ENCODE data around the gene CMPK2. TPM values are rescaled to one million over a fixed set of nuclear protein-coding genes. Genes with fewer than 3 reads are reported as not detected.

CMPK2 gene
- total RNA-seq, 2 donors from 2014 or later: 2.1 to 3.8 TPM

DNA sequence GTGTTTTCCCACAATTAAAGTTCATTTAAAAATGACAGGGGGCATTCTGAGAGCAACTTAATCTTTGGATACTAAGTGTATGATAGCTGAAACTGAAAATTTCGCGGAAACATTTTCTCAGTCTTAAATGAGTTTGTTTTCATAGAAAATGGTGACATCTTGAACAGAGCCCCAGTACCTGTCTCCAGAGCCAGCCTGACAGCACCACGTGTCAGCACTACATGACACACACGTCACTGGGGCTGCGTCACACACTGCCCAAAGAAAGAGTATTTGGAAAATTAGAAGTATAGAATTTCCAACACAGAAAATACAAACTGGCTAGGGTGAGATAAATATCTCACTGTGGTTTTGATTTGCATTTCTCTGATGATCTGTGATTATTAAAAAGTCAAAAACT, 50.8 kb downstream of the CMPK2 start:
- Mint-ChIP-seq H3K9me3 (no peaks in the 10 kb centered on the region), H3K4me3 (no peak overlapping the region), H3K4me1 (no peaks in the 10 kb centered on the region), H3K36me3 (ENCODE audit: low read depth) (no peaks in the 10 kb centered on the region), H3K27ac (no peak overlapping the region), H3K27me3 (ENCODE audit: insufficient read depth) (peaks cover 10% of the 10 kb centered on the region)
- TF ChIP-seq, protein P1, sequence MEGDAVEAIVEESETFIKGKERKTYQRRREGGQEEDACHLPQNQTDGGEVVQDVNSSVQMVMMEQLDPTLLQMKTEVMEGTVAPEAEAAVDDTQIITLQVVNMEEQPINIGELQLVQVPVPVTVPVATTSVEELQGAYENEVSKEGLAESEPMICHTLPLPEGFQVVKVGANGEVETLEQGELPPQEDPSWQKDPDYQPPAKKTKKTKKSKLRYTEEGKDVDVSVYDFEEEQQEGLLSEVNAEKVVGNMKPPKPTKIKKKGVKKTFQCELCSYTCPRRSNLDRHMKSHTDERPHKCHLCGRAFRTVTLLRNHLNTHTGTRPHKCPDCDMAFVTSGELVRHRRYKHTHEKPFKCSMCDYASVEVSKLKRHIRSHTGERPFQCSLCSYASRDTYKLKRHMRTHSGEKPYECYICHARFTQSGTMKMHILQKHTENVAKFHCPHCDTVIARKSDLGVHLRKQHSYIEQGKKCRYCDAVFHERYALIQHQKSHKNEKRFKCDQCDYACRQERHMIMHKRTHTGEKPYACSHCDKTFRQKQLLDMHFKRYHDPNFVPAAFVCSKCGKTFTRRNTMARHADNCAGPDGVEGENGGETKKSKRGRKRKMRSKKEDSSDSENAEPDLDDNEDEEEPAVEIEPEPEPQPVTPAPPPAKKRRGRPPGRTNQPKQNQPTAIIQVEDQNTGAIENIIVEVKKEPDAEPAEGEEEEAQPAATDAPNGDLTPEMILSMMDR (conservative IDR thresholded peaks at IDR 0.05): no peak
- Histone ChIP-seq H3K36me3 (ENCODE audit: control insufficient read depth, insufficient read depth, low read length) (no peaks in the 10 kb centered on the region), H3K9ac (ENCODE audit: extremely low read depth, low read length, poor library complexity, severe bottlenecking) (no peak overlapping the region), H3K4me3 (ENCODE audit: low read length) (no peak overlapping the region), H3K27me3 (ENCODE audit: control insufficient read depth, insufficient read depth, low read length, poor library complexity, severe bottlenecking) (no peaks in the 10 kb centered on the region), H3K27ac (ENCODE audit: low read depth, low read length) (no peak overlapping the region), H3K9me3 (ENCODE audit: control insufficient read depth, low read length) (no peaks in the 10 kb centered on the region), H3K4me1 (ENCODE audit: control insufficient read depth, insufficient read depth, low read length) (no peaks in the 10 kb centered on the region)
- WGBS, 2 experiments (ENCODE audit: insufficient coverage in 1 of 2, insufficient read length in 1 of 2): 85 to 97% methylated on average over 3 to 5 of the region's 5 CpGs
- DNase-seq: no peak

GRCh38 chr2:6814312-6814711, 51.4 kb downstream of the CMPK2 start:
- peaks cover 11% of the 10 kb centered on the region for H3K27me3 Mint-ChIP-seq (ENCODE audit: insufficient read depth)
- no peak overlapping the region for H3K27ac Mint-ChIP-seq
- H3K36me3 Mint-ChIP-seq (ENCODE audit: low read depth): no peaks in the 10 kb centered on the region

GRCh38 chr2:6813573-6813972, 52.1 kb downstream of the CMPK2 start:
- Histone ChIP-seq H3K9ac (ENCODE audit: extremely low read depth, low read length, poor library complexity, severe bottlenecking) (no peak overlapping the region), H3K36me3 (ENCODE audit: control insufficient read depth, insufficient read depth, low read length) (no peaks in the 10 kb centered on the region), H3K27me3 (ENCODE audit: control insufficient read depth, insufficient read depth, low read length, poor library complexity, severe bottlenecking) (no peaks in the 10 kb centered on the region), H3K4me1 (ENCODE audit: control insufficient read depth, insufficient read depth, low read length) (no peaks in the 10 kb centered on the region), H3K4me3 (ENCODE audit: low read length) (no peak overlapping the region), H3K9me3 (ENCODE audit: control insufficient read depth, low read length) (no peaks in the 10 kb centered on the region), H3K27ac (ENCODE audit: low read depth, low read length) (no peak overlapping the region)
- Mint-ChIP-seq H3K9me3 (no peaks in the 10 kb centered on the region), H3K4me1 (no peaks in the 10 kb centered on the region), H3K36me3 (ENCODE audit: low read depth) (no peaks in the 10 kb centered on the region), H3K4me3 (no peak overlapping the region), H3K27ac (no peak overlapping the region), H3K27me3 (ENCODE audit: insufficient read depth) (peaks cover 19% of the 10 kb centered on the region)
- TF ChIP-seq, protein P1 (conservative IDR thresholded peaks at IDR 0.05): no peak
- DNase-seq: no peak
- 89 to 90% methylated on average over 1 to 2 of the region's 2 CpGs for WGBS, 2 experiments (ENCODE audit: insufficient coverage in 1 of 2, insufficient read length in 1 of 2)

More at GRCh38 chr2:6814312-6814711, 51.4 kb downstream of the CMPK2 start:
- Histone ChIP-seq H3K36me3 (ENCODE audit: control insufficient read depth, insufficient read depth, low read length) (no peaks in the 10 kb centered on the region), H3K27ac (ENCODE audit: low read depth, low read length) (no peak overlapping the region), H3K4me1 (ENCODE audit: control insufficient read depth, insufficient read depth, low read length) (no peaks in the 10 kb centered on the region), H3K27me3 (ENCODE audit: control insufficient read depth, insufficient read depth, low read length, poor library complexity, severe bottlenecking) (no peaks in the 10 kb centered on the region), H3K9me3 (ENCODE audit: control insufficient read depth, low read length) (no peaks in the 10 kb centered on the region), H3K9ac (ENCODE audit: extremely low read depth, low read length, poor library complexity, severe bottlenecking) (no peak overlapping the region), H3K4me3 (ENCODE audit: low read length) (no peak overlapping the region)
- no peaks in the 10 kb centered on the region for H3K9me3 Mint-ChIP-seq
- DNase-seq: no peak
- H3K4me1 Mint-ChIP-seq: no peaks in the 10 kb centered on the region
- no peak overlapping the region for H3K4me3 Mint-ChIP-seq
- WGBS, 2 experiments (ENCODE audit: insufficient coverage in 1 of 2, insufficient read length in 1 of 2): 93 to 96% methylated on average over 10 of the region's 10 CpGs
- TF ChIP-seq, protein P1 (conservative IDR thresholded peaks at IDR 0.05): no peak
